Fibroblast of lung (primary cell): ENCODE data around the gene ANKRD30A. TPM values are rescaled to one million over a fixed set of nuclear protein-coding genes. Genes with fewer than 3 reads are reported as not detected.

ENCODE experiments used
- DNase-seq, 2 donors: peaks; one replicate each; pipeline versions ENCODE4 v3.0.0 to v3.0.0-alpha.2; 2010; ENCODE audit warnings: low read depth in 2 of 2
- H2AFZ ChIP-seq: 2 replicates; pipeline ENCODE4 v1.5.1; 2012; ENCODE audit warnings: low read length, control low read depth, inconsistent platforms
- H3K27ac ChIP-seq: 2 replicates; pipeline ENCODE4 v1.5.1; 2011; ENCODE audit warnings: low read length, control low read depth; ENCODE audit not compliant: insufficient read depth
- H3K27me3 ChIP-seq: 2 replicates; pipeline ENCODE4 v1.5.1; 2011; ENCODE audit warnings: mild to moderate bottlenecking, low read length; ENCODE audit not compliant: control insufficient read depth, insufficient read depth
- H3K36me3 ChIP-seq: 2 replicates; pipeline ENCODE4 v1.5.1; 2011; ENCODE audit warnings: low read length; ENCODE audit not compliant: control insufficient read depth, insufficient read depth
- H3K4me1 ChIP-seq: 2 replicates; pipeline ENCODE4 v1.5.1; 2011; ENCODE audit warnings: low read length; ENCODE audit not compliant: control insufficient read depth, insufficient read depth; ENCODE audit errors: extremely low read depth
- H3K4me2 ChIP-seq: 2 replicates; pipeline ENCODE4 v1.5.1; 2011; ENCODE audit warnings: low read length, control low read depth; ENCODE audit not compliant: insufficient read depth; ENCODE audit errors: extremely low read depth
- H3K4me3 ChIP-seq, 4 experiments: fragments of 200-600 bp in 1 of 4; sonication (generic) in 1 of 4; replicated peaks in 1 of 4; 2 replicates each; pipeline ENCODE4 v1.5.1; 2011 to 2016; ENCODE audit warnings: low read length in 4 of 4, low read depth in 3 of 4, mild to moderate bottlenecking in 3 of 4, control low read depth in 2 of 4, inconsistent platforms in 1 of 4, mixed read lengths in 1 of 4; ENCODE audit not compliant: insufficient read depth in 1 of 4; ENCODE audit errors: control extremely low read depth in 1 of 4
- H3K79me2 ChIP-seq: 2 replicates; pipeline ENCODE4 v1.5.1; 2012; ENCODE audit warnings: mild to moderate bottlenecking, low read length, inconsistent platforms; ENCODE audit not compliant: control insufficient read depth, insufficient read depth
- H3K9ac ChIP-seq: 2 replicates; pipeline ENCODE4 v1.5.1; 2011; ENCODE audit warnings: mild to moderate bottlenecking, low read length, control low read depth; ENCODE audit not compliant: insufficient read depth
- H3K9me3 ChIP-seq: 2 replicates; pipeline ENCODE4 v1.5.1; 2012; ENCODE audit warnings: low read depth, low read length; ENCODE audit not compliant: control insufficient read depth, insufficient read depth
- H4K20me1 ChIP-seq: 2 replicates; pipeline ENCODE4 v1.5.1; 2011; ENCODE audit warnings: low read length; ENCODE audit not compliant: control insufficient read depth, insufficient read depth; ENCODE audit errors: extremely low read depth
- CTCF ChIP-seq, 2 donors: IDR thresholded peaks in 1 of 2; conservative IDR thresholded peaks in 1 of 2; 1 replicate in 1 of 2; 2 replicates in 1 of 2; pipeline ENCODE4 v1.5.1; 2011 to 2012; ENCODE audit warnings: low read length in 2 of 2, control low read depth in 1 of 2, inconsistent platforms in 1 of 2, low read depth in 1 of 2, mild to moderate bottlenecking in 1 of 2
- EZH2 ChIP-seq: IDR thresholded peaks from 2 replicates; pipeline ENCODE4 v1.5.1; 2012; ENCODE audit warnings: low read length, control low read depth, mild to moderate bottlenecking; ENCODE audit errors: missing control alignments
- polyA plus RNA-seq, 2 donors: library from polyadenylated mRNA; depleted of rRNA in 1 of 2; stranded (reverse) in 1 of 2; unstranded in 1 of 2; fragments of >200 nt; gene quantifications; 2 replicates each; pipeline ENCODE4 v1.2.1, GENCODE V29; 2011 to 2012; ENCODE audit warnings: missing spikeins in 1 of 2
- total RNA-seq: library from RNA; depleted of rRNA; stranded (reverse); fragments of >200 nt; gene quantifications from 2 replicates; pipeline ENCODE4 v1.2.1, GENCODE V29; 2014

ANKRD30A gene
- total and polyA plus RNA-seq, 2 donors (not counting 1 experiment from before 2014, with no cell fraction given), result not detected

DNA sequence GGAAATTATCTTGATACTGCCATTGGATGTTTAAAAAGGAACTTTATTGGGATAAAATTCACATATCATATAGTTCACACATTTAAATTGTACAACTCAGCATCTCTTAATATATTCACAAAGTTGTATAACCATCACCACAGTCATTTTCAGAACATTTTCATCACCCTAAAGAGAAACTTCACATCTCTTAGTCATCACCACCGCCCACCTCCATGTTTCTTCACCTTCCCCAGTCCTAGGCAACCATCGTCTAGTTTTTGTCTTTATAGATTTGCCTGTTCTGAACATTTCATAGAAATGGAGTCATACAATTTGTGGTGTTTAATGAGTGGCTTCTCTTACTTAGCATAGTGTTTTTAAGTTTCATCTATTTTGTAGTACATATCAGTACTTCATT, 96.6 kb downstream of the ANKRD30A start:
- H3K4me1 ChIP-seq, result no peaks in the 10 kb centered on the region
- DNase-seq, result no peak
- H2AFZ ChIP-seq, result no peak overlapping the region
- no peaks in the 10 kb centered on the region for H4K20me1 ChIP-seq
- TF ChIP-seq EZH2 (no peak), CTCF (conservative IDR thresholded peaks at IDR 0.05 in 1 of 2, IDR thresholded peaks at IDR 0.05 in 1 of 2; ENCODE audit: low read depth in 1 of 2, low read length in 2 of 2) (no peak)
- no peaks in the 10 kb centered on the region for H3K9me3 ChIP-seq
- no peaks in the 10 kb centered on the region for H3K27me3 ChIP-seq
- H3K79me2 ChIP-seq, result no peaks in the 10 kb centered on the region
- H3K4me3 ChIP-seq, result no peak overlapping the region
- H3K4me2 ChIP-seq, result no peak overlapping the region
- no peaks in the 10 kb centered on the region for H3K36me3 ChIP-seq
- no peak overlapping the region for H3K9ac ChIP-seq
- H3K27ac ChIP-seq, result no peak overlapping the region

GRCh38 chr10:37225163-37225562, 99.8 kb downstream of the ANKRD30A start:
- H3K27me3 ChIP-seq, result no peaks in the 10 kb centered on the region
- no peak overlapping the region for H2AFZ ChIP-seq
- H3K36me3 ChIP-seq, result no peaks in the 10 kb centered on the region
- no peak for DNase-seq
- H3K27ac ChIP-seq, result no peak overlapping the region
- TF ChIP-seq EZH2 (no peak), CTCF (conservative IDR thresholded peaks at IDR 0.05 in 1 of 2, IDR thresholded peaks at IDR 0.05 in 1 of 2; ENCODE audit: low read depth in 1 of 2, low read length in 2 of 2) (no peak)
- no peak overlapping the region for H3K4me3 ChIP-seq
- no peaks in the 10 kb centered on the region for H3K4me1 ChIP-seq
- no peak overlapping the region for H3K4me2 ChIP-seq
- H3K9me3 ChIP-seq, result no peaks in the 10 kb centered on the region
- H3K79me2 ChIP-seq, result no peaks in the 10 kb centered on the region
- H4K20me1 ChIP-seq, result no peaks in the 10 kb centered on the region
- H3K9ac ChIP-seq, result no peak overlapping the region

DNA sequence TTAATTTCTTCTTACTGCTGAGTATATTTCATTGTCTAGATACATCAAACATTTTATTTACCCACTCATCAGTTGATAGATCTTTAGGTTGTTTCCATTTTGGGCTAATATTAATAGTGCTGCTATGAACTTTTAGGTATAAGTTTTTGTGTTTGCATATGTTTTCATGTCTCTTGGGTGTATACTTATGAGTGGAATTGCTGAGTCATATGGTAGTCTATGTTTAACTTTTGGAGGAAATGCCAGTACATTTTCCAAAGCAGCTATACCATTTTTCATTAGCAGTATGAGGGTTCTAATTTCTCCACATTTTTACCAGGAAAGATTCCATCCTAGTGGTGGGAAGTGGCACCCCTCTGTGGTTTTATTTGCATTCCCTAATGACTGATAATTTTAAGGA, 101.1 kb downstream of the ANKRD30A start:
- no peaks in the 10 kb centered on the region for H3K4me1 ChIP-seq
- no peak overlapping the region for H2AFZ ChIP-seq
- no peak for TF ChIP-seq CTCF (conservative IDR thresholded peaks at IDR 0.05 in 1 of 2, IDR thresholded peaks at IDR 0.05 in 1 of 2; ENCODE audit: low read depth in 1 of 2, low read length in 2 of 2)
- no peak for TF ChIP-seq EZH2
- no peak overlapping the region for H3K9ac ChIP-seq
- no peaks in the 10 kb centered on the region for H4K20me1 ChIP-seq
- no peak overlapping the region for H3K4me2 ChIP-seq
- H3K27me3 ChIP-seq, result no peaks in the 10 kb centered on the region
- DNase-seq, result no peak
- no peak overlapping the region for H3K4me3 ChIP-seq
- H3K9me3 ChIP-seq, result no peaks in the 10 kb centered on the region
- no peaks in the 10 kb centered on the region for H3K79me2 ChIP-seq
- H3K36me3 ChIP-seq, result no peaks in the 10 kb centered on the region
- no peak overlapping the region for H3K27ac ChIP-seq
